Fibroblast of upper back skin (primary cell): ENCODE data around the gene SCGB1D4.

Experiments used
- DNase-seq: peaks from one replicate; pipeline ENCODE4 v3.0.0-alpha.2; 2013

SCGB1D4 gene

DNA sequence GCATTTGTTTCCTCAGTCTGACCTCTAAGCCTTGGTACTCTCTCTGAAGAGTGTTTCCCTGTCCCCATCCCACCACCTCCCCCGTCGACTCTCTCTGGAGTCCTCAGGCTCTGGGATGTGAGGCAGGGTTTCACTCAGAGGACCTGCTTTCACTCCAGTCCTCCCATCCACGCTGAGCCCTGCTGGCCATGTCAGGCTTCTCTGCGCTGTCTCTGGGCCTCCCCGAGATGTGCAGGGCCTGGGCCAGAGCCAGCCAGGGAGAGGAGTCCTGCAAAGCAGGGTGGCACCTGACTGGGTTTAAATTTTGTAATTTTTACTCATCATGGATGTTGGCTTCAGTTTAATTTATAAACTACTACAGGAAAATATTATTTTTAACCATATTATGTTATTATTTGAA is 25.6 kb downstream of the SCGB1D4 start:
- DNase-seq, result no peak

DNA sequence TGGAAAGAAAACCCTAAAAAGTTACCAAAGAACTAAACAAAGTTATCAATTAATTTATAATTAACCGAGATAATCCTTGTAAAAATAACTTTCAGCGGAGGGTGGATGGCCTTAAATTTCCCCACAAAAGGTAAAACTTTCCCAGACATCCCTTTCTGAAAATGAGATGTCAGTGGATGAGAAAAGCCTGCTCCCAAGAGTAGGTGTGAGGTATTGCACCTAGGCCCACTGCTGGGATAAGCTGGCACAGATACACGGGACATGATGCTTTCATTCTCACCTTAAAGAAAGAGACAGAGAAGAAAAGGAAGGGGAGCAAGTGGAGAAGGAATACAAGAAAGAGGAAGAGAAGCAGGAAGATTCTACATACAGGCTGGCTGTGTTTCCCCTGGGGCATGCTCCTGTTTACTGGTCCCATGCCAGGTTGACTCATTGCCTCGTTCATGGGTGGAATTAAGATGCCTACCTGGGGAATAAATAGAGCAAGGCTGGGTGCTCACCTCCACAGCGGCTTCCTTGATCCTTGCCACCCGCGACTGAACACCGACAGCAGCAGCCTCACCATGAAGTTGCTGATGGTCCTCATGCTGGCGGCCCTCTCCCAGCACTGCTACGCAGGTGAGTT is 29.1 kb downstream of the SCGB1D4 start, which contains the start of gene SCGB2A2:
SCGB2A2 (plus strand) TSS at position 505 of the 625 bp plus-strand sequence; CDS start at position 564, 59 bp downstream.
- no peak for DNase-seq

DNA sequence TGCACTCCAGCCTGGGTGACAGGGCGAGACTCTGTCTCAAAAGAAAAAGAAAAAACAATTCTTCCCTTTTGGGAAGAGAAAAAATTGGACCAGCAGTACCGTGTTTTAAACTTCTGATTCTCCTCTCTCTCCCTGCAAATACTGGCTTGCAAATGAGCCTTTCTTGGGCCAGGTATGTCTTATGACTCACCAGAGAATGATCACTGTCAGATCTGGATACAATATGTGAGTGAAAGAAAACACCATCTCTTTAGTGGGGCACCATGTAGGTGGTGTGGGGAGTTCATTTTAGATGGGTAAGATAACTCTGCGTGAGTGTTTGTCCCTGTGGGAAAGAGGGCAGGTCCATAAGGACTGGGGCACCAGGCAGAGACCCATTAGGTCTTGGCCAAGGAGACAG is 31.3 kb downstream of the SCGB1D4 start:
- DNase-seq, result no peak

- no peak for DNase-seq
Measured at GRCh38 chr11:62267050-62267449, 31.8 kb downstream of the SCGB1D4 start.

GRCh38 chr11:62266558-62266957 is 32.3 kb downstream of the SCGB1D4 start:
- DNase-seq, result peak; percentile 3

DNA sequence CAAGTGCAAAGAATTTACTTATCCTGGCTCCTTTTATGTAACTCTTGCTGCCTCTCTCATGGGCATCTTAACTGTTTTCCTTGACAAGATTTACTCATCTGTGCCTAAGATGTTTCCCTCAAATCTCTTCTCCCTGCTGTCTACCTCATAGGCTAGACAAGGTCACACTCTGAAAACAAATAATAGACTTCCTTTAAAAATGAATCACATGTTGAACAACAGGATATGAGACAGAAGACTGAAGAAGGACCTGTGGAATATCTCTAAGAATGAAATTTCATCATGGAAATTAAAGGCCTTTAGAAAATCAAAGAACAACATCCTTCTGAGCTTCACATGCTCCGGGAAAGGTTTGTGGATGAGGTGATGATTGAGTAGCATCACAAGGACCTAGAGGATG is 34.9 kb downstream of the SCGB1D4 start:
- no peak for DNase-seq

DNA sequence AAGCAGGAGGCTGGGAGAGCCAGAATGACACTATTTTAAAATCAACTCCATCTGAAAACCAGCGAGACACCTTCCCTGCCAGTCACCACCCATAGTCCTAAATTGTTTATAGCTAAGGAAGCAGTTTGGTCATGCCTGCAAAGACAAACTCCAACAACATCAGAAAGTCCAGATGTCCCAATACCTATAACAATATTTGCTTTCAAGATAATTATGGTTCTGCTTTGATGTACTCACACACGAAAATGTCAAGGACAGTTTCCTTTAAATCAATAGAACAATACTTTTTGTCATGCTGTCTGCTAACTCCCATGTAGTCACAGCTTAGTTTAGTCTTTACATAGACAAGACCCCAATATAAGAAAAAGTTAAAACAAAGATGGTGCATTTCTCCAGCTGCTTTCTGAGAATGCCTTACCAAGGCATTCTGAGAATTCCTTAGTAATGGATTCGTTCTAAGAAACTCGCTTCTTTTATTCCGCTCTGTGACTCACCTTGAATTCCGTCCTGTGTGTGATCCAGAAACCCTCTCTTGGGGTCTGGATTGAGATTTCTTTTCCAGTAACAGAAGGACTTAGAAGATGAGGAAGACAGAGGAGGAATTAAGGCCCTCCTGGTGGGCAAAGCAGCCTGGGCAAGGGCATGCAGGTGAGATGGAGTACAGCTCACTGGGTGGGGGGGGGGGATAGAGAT is 38.5 kb downstream of the SCGB1D4 start:
- no peak for DNase-seq

- no peak for DNase-seq
Measured at GRCh38 chr11:62256281-62256680, 42.6 kb downstream of the SCGB1D4 start.

GRCh38 chr11:62253999-62254542 is 44.8 kb downstream of the SCGB1D4 start:
- DNase-seq, result no peak

- DNase-seq, result no peak
Measured at GRCh38 chr11:62251698-62252097, 47.2 kb downstream of the SCGB1D4 start.
